ENCODE measurements around the gene AKAP1. TPM values are rescaled to one million over a fixed set of nuclear protein-coding genes. Genes with fewer than 3 reads are reported as not detected.

Gene AKAP1
- total and polyA plus RNA-seq, 9 of the 15 experiments (the other 6 are each of a cell fraction or from before 2014, with no cell fraction given), result 12.9 to 63.8 (median 36.4) TPM

- TF ChIP-seq ZNF398 (CRISPR knock-in tag; IDR thresholded peaks at IDR 0.05) (no peak), BHLHE40 (IDR thresholded peaks at IDR 0.05; ENCODE audit: low read length) (0 out of 2 replicates have a peak, but pooled peaks have one; percentile 9), GTF3C2 (IDR thresholded peaks at IDR 0.05; ENCODE audit: borderline replicate concordance, extremely low read depth, insufficient read length) (no peak), PCBP2 (IDR thresholded peaks at IDR 0.05; ENCODE audit: low read depth, low read length, poor library complexity, severe bottlenecking) (no peak), ZNF124 (CRISPR knock-in tag; IDR thresholded peaks at IDR 0.05) (no peak), MIER1 (IDR thresholded peaks at IDR 0.05; ENCODE audit: low read depth) (no peak), SAFB2 (IDR thresholded peaks at IDR 0.05; ENCODE audit: borderline replicate concordance, low read depth, low read length, severe bottlenecking) (no peak), RFX7 (CRISPR knock-in tag; IDR thresholded peaks at IDR 0.05) (no peak), CEBPG (CRISPR knock-in tag; IDR thresholded peaks at IDR 0.05) (no peak), CEBPG (tag; conservative IDR thresholded peaks at IDR 0.05 in 1 of 2, IDR thresholded peaks at IDR 0.05 in 1 of 2) (peak in 1 of 2 experiments; percentile 51; a peak in 1 of 4 replicates), HNRNPK (IDR thresholded peaks at IDR 0.05; ENCODE audit: low read depth, low read length, poor library complexity, severe bottlenecking) (no peak), ZNF785 (CRISPR knock-in tag; IDR thresholded peaks at IDR 0.05) (no peak), REST (IDR thresholded peaks at IDR 0.05; ENCODE audit: borderline replicate concordance) (peak; percentile 40; the same call in 1 of the 2 replicates), REST (CRISPR knock-in tag; IDR thresholded peaks at IDR 0.05; ENCODE audit: low read depth) (no peak)
These were observed 45.8 kb downstream of the AKAP1 start (continued) for GRCh38 chr17:57130708-57131461.

Data from K562 (cell line).